MM.1S (cell line): ENCODE measurements around the gene SPTLC3.

ENCODE experiments used
- DNase-seq: peaks from one replicate; pipeline ENCODE4 v3.0.0-alpha.2; 2015
- H2AFZ ChIP-seq: fragments of 300-600 bp; sonication (generic); 2 replicates; pipeline ENCODE4 v1.6.0; 2016; ENCODE audit warnings: antibody characterized with exemption, low read length
- H3F3A ChIP-seq: fragments of 300-600 bp; sonication (generic); 2 replicates; pipeline ENCODE4 v1.6.1; 2016; ENCODE audit warnings: mild to moderate bottlenecking, antibody characterized with exemption, low read length, moderate library complexity, mixed read lengths; ENCODE audit not compliant: insufficient read depth
- H3K27ac ChIP-seq: fragments of 300-600 bp; sonication (generic); 2 replicates; pipeline ENCODE4 v1.5.1; 2016; ENCODE audit warnings: mild to moderate bottlenecking, low read length
- H3K27me3 ChIP-seq: fragments of 300-600 bp; sonication (generic); replicated peaks from 2 replicates; pipeline ENCODE4 v1.6.0; 2016; ENCODE audit warnings: low read length; ENCODE audit not compliant: insufficient read depth
- H3K36me3 ChIP-seq: fragments of 300-600 bp; sonication (generic); replicated peaks from 2 replicates; pipeline ENCODE4 v1.6.1; 2016; ENCODE audit warnings: mild to moderate bottlenecking, low read length, mixed read lengths; ENCODE audit not compliant: insufficient read depth
- H3K4me1 ChIP-seq: fragments of 300-600 bp; sonication (generic); 2 replicates; pipeline ENCODE4 v1.6.1; 2016; ENCODE audit warnings: low read length, mixed read lengths
- H3K4me2 ChIP-seq: fragments of 300-600 bp; sonication (generic); 2 replicates; pipeline ENCODE4 v1.6.0; 2016; ENCODE audit warnings: low read depth, low read length
- H3K4me3 ChIP-seq: fragments of 300-600 bp; sonication (generic); 2 replicates; pipeline ENCODE4 v1.5.1; 2016; ENCODE audit warnings: low read length, mixed read lengths
- H3K79me2 ChIP-seq: fragments of 300-600 bp; sonication (generic); 2 replicates; pipeline ENCODE4 v1.6.1; 2016; ENCODE audit warnings: mixed run types, low read length, mixed read lengths
- H3K9ac ChIP-seq: fragments of 300-600 bp; sonication (generic); 2 replicates; pipeline ENCODE4 v1.6.1; 2016; ENCODE audit warnings: low read length, mixed read lengths
- H3K9me2 ChIP-seq: fragments of 300-600 bp; sonication (generic); replicated peaks from 2 replicates; pipeline ENCODE4 v1.6.1; 2016; ENCODE audit warnings: mild to moderate bottlenecking, low read length, mixed read lengths; ENCODE audit not compliant: insufficient read depth
- H3K9me3 ChIP-seq: fragments of 300-600 bp; sonication (generic); replicated peaks from 2 replicates; pipeline ENCODE4 v1.6.1; 2016; ENCODE audit warnings: mild to moderate bottlenecking, low read length, mixed read lengths; ENCODE audit not compliant: insufficient read depth
- H4K20me1 ChIP-seq: fragments of 300-600 bp; sonication (generic); 2 replicates; pipeline ENCODE4 v1.6.1; 2016; ENCODE audit warnings: mild to moderate bottlenecking, low read length, moderate library complexity, mixed read lengths; ENCODE audit not compliant: insufficient read depth
- CTCF ChIP-seq: fragments of 300-600 bp; sonication (generic); IDR thresholded peaks from 2 replicates; pipeline ENCODE4 v1.5.1; 2016; ENCODE audit warnings: antibody characterized with exemption, low read length, mixed read lengths
- EZH2 ChIP-seq: fragments of 300-600 bp; sonication (generic); optimal IDR thresholded peaks from 2 replicates; pipeline ENCODE3; 2017; ENCODE audit warnings: low read depth, mild to moderate bottlenecking, antibody characterized with exemption, low read length, mixed read lengths
- EZH2phosphoT487 ChIP-seq: fragments of 300-600 bp; sonication (generic); IDR thresholded peaks from 2 replicates; pipeline ENCODE4 v1.6.1; 2018; ENCODE audit warnings: antibody characterized with exemption, low read length

Gene SPTLC3

DNA sequence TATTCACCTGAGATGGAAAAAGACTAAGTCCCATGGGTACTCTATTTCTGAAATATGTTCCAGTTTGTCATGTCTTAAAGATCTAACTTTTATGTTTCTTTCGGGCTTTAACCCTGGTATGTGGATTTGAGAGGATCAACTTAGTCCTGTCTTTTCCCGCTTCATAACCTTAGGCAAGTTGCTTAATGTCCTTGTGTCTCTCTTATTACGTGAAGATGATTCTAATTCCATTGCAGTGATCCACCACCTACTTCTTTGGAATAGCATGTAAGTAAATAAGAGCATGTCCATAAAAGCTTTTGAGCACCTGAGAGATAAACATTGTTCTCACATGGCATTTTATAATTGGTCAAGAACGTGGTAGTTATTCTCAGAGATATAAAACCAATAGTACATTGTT lies 23.0 kb downstream of the SPTLC3 start:
- Histone ChIP-seq H3K79me2 (no peaks in the 10 kb centered on the region), H3K4me2 (no peak overlapping the region), H3K27me3 (no peaks in the 10 kb centered on the region), H2AFZ (no peak overlapping the region), H3K4me3 (no peak overlapping the region), H3K36me3 (no peaks in the 10 kb centered on the region), H3K9me3 (no peaks in the 10 kb centered on the region), H4K20me1 (no peaks in the 10 kb centered on the region), H3F3A (no peaks in the 10 kb centered on the region), H3K9ac (no peak overlapping the region), H3K9me2 (no peaks in the 10 kb centered on the region), H3K27ac (no peak overlapping the region), H3K4me1 (no peaks in the 10 kb centered on the region)
- DNase-seq = no peak
- TF ChIP-seq EZH2phosphoT487 (no peak), CTCF (no peak), EZH2 (no peak)

GRCh38 chr20:13034115-13034514 lies 25.3 kb downstream of the SPTLC3 start:
- no peak overlapping the region for H3K4me2 ChIP-seq
- no peak overlapping the region for H3K9ac ChIP-seq
- no peaks in the 10 kb centered on the region for H3K9me2 ChIP-seq
- H3K4me1 ChIP-seq = no peaks in the 10 kb centered on the region
- H3F3A ChIP-seq = no peaks in the 10 kb centered on the region
- H3K4me3 ChIP-seq = no peak overlapping the region
- no peaks in the 10 kb centered on the region for H3K79me2 ChIP-seq
- no peaks in the 10 kb centered on the region for H4K20me1 ChIP-seq
- no peaks in the 10 kb centered on the region for H3K36me3 ChIP-seq
- TF ChIP-seq CTCF (no peak), EZH2 (no peak), EZH2phosphoT487 (no peak)
- no peak overlapping the region for H2AFZ ChIP-seq
- H3K27me3 ChIP-seq = no peaks in the 10 kb centered on the region
- H3K9me3 ChIP-seq = no peaks in the 10 kb centered on the region
- DNase-seq = no peak
- no peak overlapping the region for H3K27ac ChIP-seq

DNA sequence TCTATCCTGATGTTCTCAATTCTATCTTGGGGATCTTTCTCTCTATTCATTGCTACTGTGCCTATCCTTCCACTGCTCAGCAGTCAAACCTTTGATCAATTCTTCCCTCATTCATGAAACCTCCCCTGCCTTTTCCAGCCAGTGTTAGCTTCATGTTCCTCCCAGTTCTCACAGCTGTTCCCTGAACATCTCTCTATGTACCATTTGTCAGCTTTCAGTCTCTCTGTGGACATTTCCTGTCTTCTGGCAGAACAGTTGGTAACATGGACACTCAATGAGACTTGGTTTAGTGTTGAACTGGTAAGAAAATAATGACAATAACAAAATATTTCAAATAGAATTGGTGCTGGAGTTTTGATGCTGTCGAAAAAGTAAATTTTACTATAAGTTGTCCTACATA lies 26.2 kb downstream of the SPTLC3 start:
- H3K27me3 ChIP-seq = no peaks in the 10 kb centered on the region
- H3K9me3 ChIP-seq = no peaks in the 10 kb centered on the region
- H3K4me3 ChIP-seq = no peak overlapping the region
- no peak overlapping the region for H3K4me2 ChIP-seq
- H3K27ac ChIP-seq = no peak overlapping the region
- no peaks in the 10 kb centered on the region for H3K4me1 ChIP-seq
- no peaks in the 10 kb centered on the region for H3F3A ChIP-seq
- no peaks in the 10 kb centered on the region for H4K20me1 ChIP-seq
- no peaks in the 10 kb centered on the region for H3K36me3 ChIP-seq
- no peaks in the 10 kb centered on the region for H3K79me2 ChIP-seq
- TF ChIP-seq CTCF (no peak), EZH2phosphoT487 (no peak), EZH2 (no peak)
- no peak overlapping the region for H2AFZ ChIP-seq
- H3K9ac ChIP-seq = no peak overlapping the region
- no peaks in the 10 kb centered on the region for H3K9me2 ChIP-seq
- no peak for DNase-seq
